Stimulated activated CD4-positive, alpha-beta T cell treated with anti-CD3 and anti-CD28 coated beads, Interleukin-1b, Interleukin-23, amount 100 ng/mL, for 24 hours (primary cell): ENCODE results near the gene CSRNP2.
"Not testable (repeated sequence)": the region's sequence is repeated elsewhere in the genome, so short reads cannot be mapped to it uniquely, and the experiment has no call there.

Source experiments
- DNase-seq, 4 experiments: peaks; one replicate each; pipeline ENCODE4 v3.0.0-alpha.2; 2020; ENCODE audit warnings: low read depth in 4 of 4, low spot score in 1 of 4

The CSRNP2 gene

DNA sequence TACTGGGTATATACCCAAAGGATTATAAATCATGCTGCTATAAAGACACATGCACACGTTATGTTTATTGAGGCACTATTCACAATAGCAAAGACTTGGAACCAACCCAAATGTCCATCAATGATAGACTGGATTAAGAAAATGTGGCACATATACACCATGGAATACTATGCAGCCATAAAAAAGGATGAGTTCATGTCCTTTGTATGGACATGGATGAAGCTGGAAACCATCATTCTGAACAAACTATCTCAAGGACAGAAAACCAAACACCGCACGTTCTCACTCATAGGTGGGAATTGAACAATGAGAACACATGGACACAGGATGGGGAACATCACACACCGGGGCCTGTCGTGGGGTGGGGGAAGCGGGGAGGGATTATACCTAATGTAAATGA lies 4.5 kb downstream of the CSRNP2 start:
- not testable (repeated sequence) for DNase-seq

DNA sequence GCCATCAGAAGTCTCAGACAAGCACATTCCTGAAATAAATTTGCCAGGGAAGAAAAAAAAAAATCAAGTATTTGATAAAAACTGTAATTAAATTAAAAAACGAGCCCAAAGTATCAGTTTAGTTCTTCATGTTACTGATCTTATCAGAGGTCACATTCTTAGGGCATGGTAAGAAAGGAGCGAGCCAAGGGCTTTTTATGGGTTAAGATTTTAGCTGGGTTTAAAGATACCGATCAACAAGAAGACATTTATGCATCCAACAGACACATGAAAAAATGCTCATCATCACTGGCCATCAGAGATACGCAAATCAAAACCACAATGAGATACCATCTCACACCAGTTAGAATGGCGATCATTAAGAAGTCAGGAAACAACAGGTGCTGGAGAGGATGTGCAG lies 5.0 kb downstream of the CSRNP2 start:
- DNase-seq: not testable (repeated sequence)

DNA sequence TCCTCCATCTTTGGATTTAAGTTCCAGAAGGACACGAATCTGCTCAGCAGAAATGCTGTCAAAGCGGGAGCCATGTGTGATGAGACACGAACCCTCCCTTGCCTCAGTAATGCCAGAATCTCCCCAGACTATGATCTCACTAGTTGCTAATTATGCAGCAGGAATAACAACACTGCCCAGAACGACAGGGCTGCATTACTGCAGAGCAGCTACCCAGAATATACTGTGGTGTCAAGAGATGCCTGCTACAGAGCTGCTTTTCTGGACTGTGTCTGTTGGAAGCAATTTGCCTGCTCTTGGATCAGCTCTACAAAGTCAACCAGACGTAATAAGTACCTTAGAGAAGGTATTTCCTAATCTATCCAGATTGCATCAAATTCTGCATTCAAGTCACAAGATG lies 5.5 kb downstream of the CSRNP2 start:
- no peak for DNase-seq

DNA sequence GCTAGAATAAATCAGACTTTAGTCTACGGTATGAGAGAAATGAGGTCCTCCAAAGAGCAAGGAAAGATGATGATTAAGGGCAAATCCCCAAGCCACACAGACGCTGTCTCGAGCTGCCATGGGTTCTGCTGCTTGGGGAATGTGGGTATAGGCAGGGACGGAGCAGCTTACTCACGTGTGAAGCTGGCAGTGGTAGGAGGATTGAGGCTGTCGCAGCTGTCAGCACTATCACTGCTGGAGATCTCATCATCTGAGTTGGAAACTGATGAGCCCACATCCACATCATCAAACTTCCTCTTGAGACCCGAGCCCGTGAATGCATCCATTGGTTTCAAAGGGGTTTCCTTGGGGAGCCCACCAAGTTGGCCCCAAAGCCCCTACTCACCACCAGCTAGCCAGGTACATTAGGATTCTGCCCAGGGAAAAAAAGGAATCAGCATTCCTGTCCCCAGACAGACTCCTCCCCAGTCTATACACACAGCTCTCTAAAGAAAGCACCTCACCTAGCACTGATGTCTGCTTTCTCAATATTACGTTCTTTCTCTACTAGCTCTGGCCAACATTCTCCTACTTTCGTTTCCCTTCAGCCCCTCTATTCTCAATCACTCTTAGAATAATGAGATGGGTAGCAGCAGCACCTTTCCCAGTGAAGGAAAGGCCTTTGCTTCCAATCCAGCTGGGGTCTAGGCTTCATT lies 7.0 kb downstream of the CSRNP2 start:
- no peak for DNase-seq

DNA sequence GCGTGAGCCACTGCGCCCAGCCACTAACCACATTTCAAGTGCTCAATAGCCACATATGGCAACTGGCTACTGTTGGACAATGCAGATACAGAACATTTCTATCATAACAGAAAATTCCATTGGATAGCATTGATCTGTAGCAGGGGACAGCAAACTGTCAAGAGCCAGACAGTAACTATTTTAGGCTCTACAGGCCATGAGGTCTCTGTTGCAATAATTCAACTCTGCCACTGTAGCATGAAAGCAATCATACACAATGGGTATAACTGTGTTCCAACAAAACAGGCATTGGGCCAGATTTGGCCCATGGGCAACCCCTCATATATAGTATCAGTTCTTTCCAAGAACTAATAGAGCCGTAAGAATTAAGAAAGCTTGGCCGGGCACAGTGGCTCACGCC lies 8.0 kb downstream of the CSRNP2 start:
- no peak for DNase-seq

DNA sequence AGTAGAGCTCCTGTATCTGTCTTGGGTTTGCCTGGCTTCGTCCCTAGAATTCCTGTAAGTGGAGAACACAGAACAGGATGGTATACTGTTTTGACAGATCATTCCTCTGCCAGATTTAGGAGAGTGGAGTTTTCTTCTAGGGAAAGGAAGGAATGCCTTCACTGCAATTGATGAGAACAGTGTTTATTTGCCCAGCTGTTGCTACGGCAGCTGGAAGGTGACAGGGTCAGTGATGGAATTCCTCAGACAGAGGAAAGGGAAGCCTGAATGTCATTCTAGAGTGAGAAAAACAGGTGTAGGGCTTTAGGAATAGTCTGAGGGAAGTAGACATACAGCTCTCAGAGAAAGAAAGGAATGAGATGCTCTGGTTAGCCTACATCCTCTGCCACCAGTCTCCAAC lies 11.7 kb downstream of the CSRNP2 start:
- no peak for DNase-seq

DNA sequence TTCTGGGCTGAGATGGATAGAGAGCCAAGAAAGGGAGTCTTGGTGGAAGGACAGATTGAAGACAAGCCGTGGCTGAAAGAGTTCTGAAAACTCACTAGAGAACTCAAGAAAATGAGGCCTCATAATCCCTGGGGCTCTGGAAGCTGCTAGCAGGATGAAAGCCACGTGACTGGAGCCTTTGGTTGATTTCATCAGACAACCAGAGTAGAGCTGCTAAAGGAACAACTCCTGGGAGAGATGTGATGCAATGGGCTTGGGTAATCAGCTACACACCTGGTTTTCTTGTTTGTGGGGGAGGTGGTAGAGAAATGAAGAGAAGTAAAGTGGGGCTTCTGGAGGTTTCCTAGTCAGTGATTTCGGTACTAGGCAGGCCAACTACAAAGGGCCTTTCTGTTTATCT lies 13.4 kb downstream of the CSRNP2 start:
- DNase-seq: no peak

DNA sequence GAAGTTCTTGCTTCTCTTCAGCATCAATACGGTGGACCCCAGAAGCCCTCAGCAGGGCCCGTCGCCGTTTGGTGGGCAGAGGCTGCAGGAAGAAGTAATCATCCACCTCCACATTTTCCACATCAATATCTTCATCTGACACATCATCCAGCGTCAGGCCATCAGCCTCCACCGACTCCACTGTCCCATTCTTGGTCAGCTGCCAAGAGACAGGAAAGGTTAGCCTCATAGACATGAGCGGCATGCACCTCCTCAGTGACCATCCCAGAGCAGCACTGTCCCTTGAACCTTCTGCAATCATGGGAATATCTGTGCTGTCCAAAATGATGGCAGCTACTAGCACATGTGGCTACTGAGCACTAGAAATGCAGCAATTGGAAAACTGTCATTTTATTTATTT lies 15.6 kb downstream of the CSRNP2 start:
- no peak for DNase-seq

DNA sequence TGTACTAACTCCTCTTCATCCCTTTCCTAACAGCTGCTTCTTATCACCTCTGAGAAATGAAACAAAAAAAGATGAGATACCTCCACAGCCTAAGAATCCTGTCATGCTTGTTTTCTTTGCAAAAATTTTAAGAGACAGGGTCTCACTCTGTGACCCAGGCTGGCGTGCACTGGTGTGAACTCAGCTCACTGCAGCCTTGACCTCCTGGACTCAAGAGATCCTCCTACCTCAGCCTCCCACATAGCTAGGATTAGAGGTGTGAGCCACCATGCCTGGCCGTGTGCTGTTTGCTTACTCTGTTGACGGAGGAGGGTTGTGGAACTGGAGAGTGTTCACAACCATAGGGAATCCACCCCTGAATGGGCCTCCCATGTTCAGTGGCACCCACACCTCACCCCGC lies 16.2 kb downstream of the CSRNP2 start:
- DNase-seq: no peak

DNA sequence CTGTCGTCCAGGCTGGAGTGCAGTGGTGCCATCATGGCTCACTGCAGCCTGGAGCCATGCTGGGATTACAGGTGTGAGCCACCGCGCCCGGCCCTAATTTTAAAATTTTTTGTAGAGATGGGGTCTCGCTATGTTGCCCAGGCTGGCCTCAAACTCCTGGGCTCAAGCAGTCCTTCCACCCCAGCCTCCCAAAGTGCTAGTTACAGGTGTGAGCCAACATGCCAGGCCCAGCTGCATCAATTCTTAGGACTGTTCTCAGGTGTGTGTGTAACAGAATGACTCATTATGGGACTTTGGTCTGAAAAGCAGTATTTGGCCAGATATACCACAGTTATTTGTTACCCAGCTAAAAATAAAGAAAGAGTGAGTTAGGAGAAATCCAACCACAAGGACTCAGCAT lies 17.9 kb downstream of the CSRNP2 start:
- DNase-seq: no peak

DNA sequence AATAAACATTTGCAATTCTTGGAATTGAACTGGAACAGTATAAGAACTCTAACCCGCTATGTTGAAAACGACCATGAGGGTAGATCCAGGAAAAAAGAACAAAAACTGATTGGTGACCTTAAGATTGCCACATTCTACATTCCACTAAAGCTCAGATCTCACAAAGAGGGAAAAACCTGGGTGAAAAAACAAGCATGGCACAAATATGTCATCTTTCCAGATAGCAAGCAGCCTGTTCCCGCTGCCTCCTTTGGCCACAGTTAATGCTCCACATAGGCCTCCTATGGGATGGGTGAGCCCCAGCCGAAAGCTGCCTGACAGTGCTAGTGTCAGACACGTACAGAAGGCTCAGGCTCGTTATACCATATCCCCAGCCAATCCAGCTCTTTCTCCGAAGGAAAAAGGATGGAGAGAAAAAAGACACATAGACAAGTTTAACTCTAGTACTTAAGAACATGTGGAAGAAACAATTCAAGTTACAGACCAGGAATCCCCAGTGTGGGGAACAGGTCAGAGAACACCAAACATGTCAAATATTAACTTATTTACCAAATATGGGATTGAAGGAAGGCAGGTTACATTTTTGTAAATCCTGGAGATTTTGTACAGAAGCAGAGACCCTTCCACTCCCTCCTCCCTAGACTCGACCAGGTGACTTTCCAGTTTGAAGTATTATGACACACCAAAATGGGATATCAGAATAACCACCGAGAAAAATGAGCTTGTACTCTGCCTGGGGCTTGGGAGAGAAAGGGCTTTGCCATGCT lies 20.6 kb downstream of the CSRNP2 start:
- DNase-seq: no peak

DNA sequence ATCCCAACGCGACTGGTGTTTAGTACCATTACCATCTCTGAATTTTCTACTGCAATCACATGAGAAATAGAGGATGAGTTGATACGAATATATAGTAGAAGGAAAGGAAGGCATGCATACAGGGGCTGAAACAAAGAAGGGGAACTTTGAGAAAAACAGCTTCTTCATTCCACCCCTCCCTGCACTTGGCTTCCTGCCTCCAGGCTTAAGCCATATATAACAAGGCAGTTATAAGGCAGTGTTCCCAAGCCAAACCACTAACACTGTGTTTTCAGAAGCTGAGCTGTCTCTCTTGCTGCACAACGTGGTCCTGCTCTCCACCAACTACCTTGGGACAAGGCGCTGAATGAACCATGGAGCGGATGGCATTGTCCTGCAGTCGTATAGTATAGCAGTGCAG lies 24.3 kb downstream of the CSRNP2 start:
- no peak for DNase-seq

DNA sequence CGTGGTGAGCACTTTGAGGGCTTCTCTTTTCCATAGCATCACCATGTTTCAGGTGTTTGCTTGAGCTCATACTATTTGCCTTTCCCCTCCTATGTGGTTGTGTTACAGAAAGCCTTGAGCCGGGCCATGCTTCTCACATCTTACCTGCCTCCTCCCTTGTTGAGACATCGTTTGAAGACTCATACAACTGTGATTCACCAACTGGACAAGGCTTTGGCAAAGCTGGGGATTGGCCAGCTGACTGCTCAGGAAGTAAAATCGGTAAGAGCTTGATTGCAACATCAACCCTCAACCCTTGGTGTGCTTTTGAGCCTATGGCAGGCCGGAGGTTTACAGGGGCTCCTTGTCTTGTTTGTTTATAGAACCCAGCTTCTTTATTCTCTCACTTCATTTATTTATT lies 27.2 kb downstream of the CSRNP2 start:
- DNase-seq: no peak

DNA sequence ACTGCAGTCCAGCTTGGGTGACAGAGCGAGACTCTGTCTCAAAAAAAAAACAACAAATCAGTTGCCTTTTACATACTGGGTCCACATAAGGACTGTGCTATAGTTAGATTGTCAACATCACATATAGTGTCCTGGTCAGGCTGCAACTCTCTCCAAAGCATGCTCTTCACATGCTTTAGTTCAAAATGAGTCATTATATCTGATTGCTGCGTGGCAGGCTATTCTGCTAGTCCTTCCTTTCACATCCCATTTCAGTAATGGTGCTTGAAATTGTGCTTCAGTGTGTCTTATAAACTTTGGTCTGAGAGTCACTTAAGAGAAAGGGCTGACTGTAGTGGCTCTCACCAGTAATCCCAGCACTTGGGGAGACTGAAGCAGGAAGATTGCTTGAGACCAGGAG lies 28.3 kb downstream of the CSRNP2 start:
- DNase-seq: no peak

DNA sequence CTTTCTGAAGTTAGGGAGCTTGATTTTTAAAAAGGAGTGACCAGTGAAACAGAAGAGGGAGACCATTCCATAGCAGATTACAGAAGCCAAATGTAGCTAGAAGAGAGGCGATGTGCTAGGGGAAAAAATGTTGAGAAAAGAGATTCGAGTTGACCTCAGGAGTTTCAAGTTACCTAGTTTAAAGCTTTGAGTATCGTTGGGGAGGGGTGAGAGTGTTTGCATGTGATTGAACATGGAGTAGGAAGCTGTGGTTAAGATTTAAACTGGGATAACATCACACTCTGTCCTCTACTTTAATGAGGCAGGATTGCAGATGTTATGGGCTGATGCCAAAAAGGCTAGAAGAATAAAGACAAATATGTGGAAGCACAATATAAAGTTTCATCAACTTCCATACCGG lies 31.6 kb downstream of the CSRNP2 start:
- no peak for DNase-seq

DNA sequence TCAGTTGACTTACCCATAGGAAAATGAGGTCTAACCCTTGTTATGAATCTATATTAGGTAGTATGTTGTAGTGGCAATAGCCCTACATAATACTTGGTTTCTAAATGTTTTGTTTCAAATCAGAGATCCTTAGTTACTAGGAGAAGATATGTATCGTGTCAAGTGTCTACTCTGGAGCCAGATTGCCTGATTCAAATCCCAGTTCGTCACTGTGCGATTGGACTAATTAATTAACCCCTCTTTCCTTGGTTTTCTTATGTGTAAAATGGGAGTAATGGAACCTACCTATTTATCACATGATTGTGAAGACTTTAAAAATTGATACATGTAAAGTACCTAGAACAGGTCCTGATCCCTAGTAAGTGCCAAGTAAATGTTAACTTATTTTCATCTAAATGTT lies 33.9 kb downstream of the CSRNP2 start:
- DNase-seq: no peak

DNA sequence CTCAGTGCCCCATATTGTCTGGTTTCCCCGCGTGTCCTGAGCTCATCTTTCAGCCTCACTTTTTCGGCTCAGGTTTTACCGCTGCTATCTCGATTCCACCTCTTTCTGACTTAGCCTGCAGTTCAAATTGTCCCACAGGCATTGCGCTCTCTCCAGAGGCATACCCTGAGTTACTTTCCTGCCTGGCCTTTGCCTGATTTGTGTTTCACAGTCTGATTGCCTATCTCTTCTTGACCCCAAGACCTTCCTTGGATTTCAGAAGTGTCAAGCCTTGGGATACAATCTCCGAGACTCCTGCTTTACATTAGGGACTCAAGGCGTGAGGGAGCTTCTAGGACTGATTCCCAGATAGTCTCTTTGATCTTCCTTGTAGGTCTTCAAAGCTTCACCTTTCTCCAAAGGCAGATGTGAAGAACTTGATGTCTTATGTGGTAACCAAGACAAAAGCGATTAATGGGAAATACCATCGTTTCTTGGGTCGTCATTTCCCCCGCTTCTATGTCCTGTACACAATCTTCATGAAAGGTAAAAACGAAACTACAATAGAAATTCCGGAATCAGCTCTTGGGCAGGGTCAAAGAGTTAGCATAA lies 34.6 kb downstream of the CSRNP2 start:
- DNase-seq: no peak

DNA sequence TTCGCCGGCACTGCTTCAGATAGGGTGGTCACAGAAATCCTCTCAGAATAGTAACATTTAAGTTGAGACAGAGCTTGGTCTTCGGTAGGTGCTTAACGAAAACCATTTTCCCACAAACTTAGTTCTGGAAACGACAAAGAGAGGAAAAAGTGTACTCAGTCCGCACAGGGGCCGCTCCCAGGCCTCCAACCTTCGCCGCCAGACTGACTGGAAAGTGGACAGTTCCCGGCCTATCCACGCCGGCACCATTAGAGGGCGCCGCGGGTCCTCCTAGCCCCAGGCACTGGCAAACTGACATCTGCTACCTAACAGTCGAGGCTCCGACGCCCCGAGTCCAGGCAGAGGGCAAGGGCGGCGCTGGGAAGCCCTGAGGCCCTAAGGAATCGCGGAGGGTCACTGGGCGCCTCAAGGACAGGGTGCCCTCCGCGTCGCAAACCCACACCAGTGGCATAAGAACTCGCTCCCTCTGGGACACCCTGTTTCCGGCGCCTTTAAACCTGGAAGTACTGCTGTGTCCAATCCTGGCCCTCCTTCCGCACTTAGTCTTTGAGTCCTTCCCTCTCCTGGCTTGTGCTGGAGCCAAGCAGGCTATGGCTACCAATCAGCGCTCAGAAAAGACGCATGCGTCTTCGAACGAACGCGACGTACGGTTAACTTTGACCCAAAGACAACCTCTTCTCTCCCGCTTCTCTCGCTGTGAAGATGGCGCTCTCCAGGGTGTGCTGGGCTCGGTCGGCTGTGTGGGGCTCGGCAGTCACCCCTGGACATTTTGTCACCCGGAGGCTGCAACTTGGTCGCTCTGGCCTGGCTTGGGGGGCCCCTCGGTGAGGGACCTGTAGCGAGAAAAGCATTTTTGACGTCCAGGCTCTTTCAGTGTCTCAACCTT lies 35.5 kb downstream of the CSRNP2 start, which contains the start of gene LETMD1:
LETMD1 (plus strand) TSS at position 673 of the 886 bp plus-strand sequence; CDS start at position 703, 30 bp downstream.
- peak; percentile 60 to 82 (median 76) for DNase-seq

DNA sequence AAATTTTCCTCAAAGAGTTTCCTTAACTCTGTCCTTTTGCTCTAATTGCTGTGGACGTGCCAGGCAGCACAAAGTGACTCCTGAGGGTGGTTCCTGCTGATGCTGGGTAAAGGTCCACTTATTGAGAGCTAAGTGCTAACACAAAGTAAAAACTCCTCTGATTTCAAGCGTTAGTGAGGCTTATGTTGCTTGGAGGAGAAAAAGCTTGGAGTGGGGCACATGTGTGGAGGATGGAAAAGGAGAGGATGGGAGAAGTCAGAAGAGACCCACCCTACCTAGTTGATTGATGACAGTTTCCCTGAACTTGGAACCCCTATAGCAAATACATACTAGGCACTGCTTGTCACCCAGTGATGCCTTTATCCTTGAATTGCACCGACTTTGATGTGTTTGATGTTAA lies 47.1 kb downstream of the CSRNP2 start:
- no peak for DNase-seq

DNA sequence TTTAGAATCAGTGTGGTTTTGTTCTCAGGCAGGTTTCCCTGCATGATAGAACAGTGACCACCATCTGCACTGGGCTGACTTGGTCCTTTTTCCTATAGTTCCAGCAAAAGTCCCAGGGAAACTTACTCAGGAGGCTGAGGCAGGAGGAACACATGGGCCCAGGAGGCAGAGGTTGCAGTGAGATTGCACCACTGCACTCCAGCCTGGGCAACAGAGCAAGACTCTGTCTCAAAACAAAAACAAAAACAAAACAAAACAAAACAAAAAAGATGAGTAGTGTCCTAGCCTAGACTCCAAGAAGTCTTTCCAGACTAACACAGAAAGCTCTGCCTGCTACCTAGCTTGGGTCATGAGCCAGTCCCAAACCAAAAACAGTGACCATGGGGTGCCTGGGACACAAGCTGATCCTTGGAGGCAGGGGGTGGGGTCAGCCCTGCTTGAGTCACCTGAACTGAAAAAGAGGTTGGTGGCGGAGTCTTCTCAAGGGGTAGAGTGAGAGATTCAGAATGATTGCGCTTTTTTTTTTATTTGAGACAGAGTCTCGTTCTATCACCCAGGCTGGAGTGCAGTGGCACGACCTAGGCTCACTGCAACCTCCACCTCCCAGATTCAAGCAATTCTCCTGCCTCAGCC lies 49.8 kb downstream of the CSRNP2 start:
- no peak for DNase-seq

DNA sequence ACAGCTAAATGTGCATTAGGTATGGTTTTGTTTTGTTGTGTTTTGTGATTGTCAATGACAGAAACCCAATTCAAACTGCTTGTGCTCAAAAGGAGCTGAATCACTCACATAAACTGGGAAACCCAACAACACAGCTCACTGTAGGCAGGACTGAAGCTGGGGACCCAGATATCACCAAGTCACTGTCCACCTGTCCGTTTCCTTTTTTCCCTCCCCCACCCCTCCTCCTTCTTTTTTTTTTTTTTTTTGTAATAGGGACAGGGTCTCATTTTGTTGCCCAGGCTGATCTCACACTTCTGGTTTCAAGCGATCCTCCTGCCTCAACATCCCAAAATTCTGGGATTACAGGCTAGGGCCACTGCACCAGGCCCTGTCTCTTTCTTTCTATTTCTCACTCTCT lies 50.3 kb downstream of the CSRNP2 start:
- no peak for DNase-seq
